ENCODE results near the gene SPDYA. TPM values are rescaled to one million over a fixed set of nuclear protein-coding genes. Genes with fewer than 3 reads are reported as not detected.

The SPDYA gene
- total and polyA plus RNA-seq, 2 of the 13 experiments (the other 11 are each of a cell fraction or from before 2014, with no cell fraction given): 0.32 to 0.75 TPM

- H3K27me3 ChIP-seq (ENCODE audit: control insufficient read depth in 1 of 2, insufficient read depth in 2 of 2, low read length in 2 of 2): no peaks in the 10 kb centered on the region
- 3% methylated on average over 8 of the region's 8 CpGs for WGBS (ENCODE audit: low lambda C conversion rate)
- in situ Hi-C loops (cut with HindIII; ENCODE audit: extremely low pct_ligation_motif_present, low pct_unique_long_range_greater_than_20kb): loop anchor here (10.0 kb wide), 2 partner anchors 123 to 383 kb away; no protein-coding TSS in a partner anchor
- DNase-seq (ENCODE audit: low spot score) (peak; percentile 67), ATAC-seq (peak; percentile 91), FAIRE-seq (peak; percentile 67)
- no peaks in the 10 kb centered on the region; the same call in 1 of the 2 replicates for H3K4me1 ChIP-seq (ENCODE audit: insufficient read depth, low read length)
- BruUV-seq (replicated peaks): no TSS peak
- CTCF ChIA-PET (ENCODE audit: low intra/inter-chr PET ratio, low total read pairs): interaction anchor here (1.0 to 2.1 kb wide), 3 partner anchors 137 to 375 kb away, joined by 3 to 15 read pairs (median 3); no protein-coding TSS in a partner anchor
- intact Hi-C loops (cut with micrococcal nuclease; ENCODE audit: unreplicated experiment): loop anchor here (1.0 to 10.0 kb wide), 3 partner anchors 103 to 376 kb away; no protein-coding TSS in a partner anchor
- POLR2A ChIA-PET: interaction anchor here (0.9 kb wide), 1 partner anchor 69 kb away, joined by 3 read pairs; the partner anchor contains the start of gene PPP1CB
- H3K9me3 ChIP-seq (ENCODE audit: low read length): no peaks in the 10 kb centered on the region
- H3K79me2 ChIP-seq (ENCODE audit: insufficient read depth, low read length): no peaks in the 10 kb centered on the region
- H4K20me1 ChIP-seq (ENCODE audit: insufficient read depth, low read length): no peaks in the 10 kb centered on the region
- no peak overlapping the region for H3K9ac ChIP-seq (ENCODE audit: insufficient read depth, low read depth, low read length)
- H3K27ac ChIP-seq (ENCODE audit: extremely low read length, insufficient read depth, low read length): no peak overlapping the region
- H3K36me3 ChIP-seq (replicated peaks in 1 of 2; ENCODE audit: control insufficient read depth in 1 of 2, insufficient read depth in 2 of 2, low read length in 2 of 2): no peaks in the 10 kb centered on the region
- no peak overlapping the region for H2AFZ ChIP-seq (ENCODE audit: low read length)
- H3K4me2 ChIP-seq (ENCODE audit: low read depth, low read length): no peak overlapping the region
- H3K4me3 ChIP-seq (replicated peaks in 1 of 3; ENCODE audit: insufficient read depth in 1 of 3, low read depth in 2 of 3, low read length in 3 of 3): no peak overlapping the region
- TF ChIP-seq ZNF788 (CRISPR knock-in tag; IDR thresholded peaks at IDR 0.05; ENCODE audit: borderline replicate concordance) (no peak), SMARCC2 (IDR thresholded peaks at IDR 0.05) (no peak), ZBTB33 (CRISPR knock-in tag; IDR thresholded peaks at IDR 0.05) (no peak), LCORL (IDR thresholded peaks at IDR 0.05) (no peak), LCORL (CRISPR knock-in tag; IDR thresholded peaks at IDR 0.05) (no peak), HNRNPK (IDR thresholded peaks at IDR 0.05; ENCODE audit: low read depth, low read length, poor library complexity, severe bottlenecking) (no peak), TEAD2 (CRISPR knock-in tag; IDR thresholded peaks at IDR 0.05) (no peak), HBP1 (CRISPR knock-in tag; IDR thresholded peaks at IDR 0.05; ENCODE audit: low read depth) (no peak), ZNF777 (CRISPR knock-in tag; IDR thresholded peaks at IDR 0.05) (no peak), ZNF251 (CRISPR knock-in tag; IDR thresholded peaks at IDR 0.05) (no peak), HIC2 (CRISPR knock-in tag; IDR thresholded peaks at IDR 0.05; ENCODE audit: low read depth) (no peak), ZBTB7A (CRISPR knock-in tag; IDR thresholded peaks at IDR 0.05) (no peak), ZNF670 (CRISPR knock-in tag; IDR thresholded peaks at IDR 0.05; ENCODE audit: borderline replicate concordance) (no peak), ZNF367 (CRISPR knock-in tag; IDR thresholded peaks at IDR 0.05; ENCODE audit: borderline replicate concordance) (no peak), ZNF598 (CRISPR knock-in tag; IDR thresholded peaks at IDR 0.05; ENCODE audit: borderline replicate concordance) (no peak), ATF7 (IDR thresholded peaks at IDR 0.05) (no peak), ATF7 (CRISPR knock-in tag; IDR thresholded peaks at IDR 0.05) (no peak)
Measured at GRCh38 chr2:28821295-28821958, 10.8 kb downstream of the SPDYA start.

All from HepG2 (cell line).